ENCODE measurements around the gene RNU6-9.

DNA sequence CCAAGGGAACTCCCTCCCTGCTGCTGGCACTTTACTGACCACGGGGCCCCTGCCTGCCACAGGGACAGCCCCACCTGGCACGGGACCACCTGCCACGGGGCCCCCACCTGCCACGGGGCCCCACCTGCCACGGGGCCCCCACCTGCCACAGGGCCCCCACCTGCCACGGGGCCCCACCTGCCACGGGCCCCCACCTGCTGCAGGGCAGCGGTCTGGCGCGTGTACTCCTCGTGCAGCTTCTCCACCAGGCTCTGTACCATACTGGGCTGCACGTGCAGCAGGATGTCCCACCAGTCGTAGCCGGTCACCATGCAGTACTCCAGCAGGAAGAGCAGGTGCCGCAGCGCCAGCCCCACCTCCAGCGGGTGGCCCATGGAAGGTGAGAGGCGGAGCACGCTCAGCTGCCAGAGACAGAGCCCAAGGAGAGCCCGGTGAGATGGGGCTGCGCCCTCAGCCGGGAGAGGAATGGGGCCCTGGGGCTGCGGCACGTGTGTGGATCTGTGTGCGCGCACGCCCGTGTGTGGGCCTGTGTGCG, 16.4 kb upstream of the RNU6-9 start:
- TF ChIP-seq, protein P1, sequence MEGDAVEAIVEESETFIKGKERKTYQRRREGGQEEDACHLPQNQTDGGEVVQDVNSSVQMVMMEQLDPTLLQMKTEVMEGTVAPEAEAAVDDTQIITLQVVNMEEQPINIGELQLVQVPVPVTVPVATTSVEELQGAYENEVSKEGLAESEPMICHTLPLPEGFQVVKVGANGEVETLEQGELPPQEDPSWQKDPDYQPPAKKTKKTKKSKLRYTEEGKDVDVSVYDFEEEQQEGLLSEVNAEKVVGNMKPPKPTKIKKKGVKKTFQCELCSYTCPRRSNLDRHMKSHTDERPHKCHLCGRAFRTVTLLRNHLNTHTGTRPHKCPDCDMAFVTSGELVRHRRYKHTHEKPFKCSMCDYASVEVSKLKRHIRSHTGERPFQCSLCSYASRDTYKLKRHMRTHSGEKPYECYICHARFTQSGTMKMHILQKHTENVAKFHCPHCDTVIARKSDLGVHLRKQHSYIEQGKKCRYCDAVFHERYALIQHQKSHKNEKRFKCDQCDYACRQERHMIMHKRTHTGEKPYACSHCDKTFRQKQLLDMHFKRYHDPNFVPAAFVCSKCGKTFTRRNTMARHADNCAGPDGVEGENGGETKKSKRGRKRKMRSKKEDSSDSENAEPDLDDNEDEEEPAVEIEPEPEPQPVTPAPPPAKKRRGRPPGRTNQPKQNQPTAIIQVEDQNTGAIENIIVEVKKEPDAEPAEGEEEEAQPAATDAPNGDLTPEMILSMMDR (IDR thresholded peaks at IDR 0.05), result no peak
- no peak for TF ChIP-seq EZH2 (IDR thresholded peaks at IDR 0.05)
